ENCODE measurements around the gene EEPD1.

- no peak for TF ChIP-seq CTCF (IDR thresholded peaks at IDR 0.05)
- no peak for TF ChIP-seq MAX (IDR thresholded peaks at IDR 0.05; ENCODE audit: low read depth)
These were observed 157.8 kb downstream of the EEPD1 start for GRCh38 chr7:36310897-36311296.

Data from SK-N-SH (cell line).